Renal pelvis (tissue), 4 donors: ENCODE measurements around the gene SHANK1. TPM values are rescaled to one million over a fixed set of nuclear protein-coding genes. Genes with fewer than 3 reads are reported as not detected.

Source experiments
- DNase-seq: peaks from one replicate; pipeline ENCODE4 v3.0.0-alpha.2; 2013
- polyA plus RNA-seq, 3 donors: library from polyadenylated mRNA; unstranded; fragments of 120-200 nt; gene quantifications; one replicate each; pipeline ENCODE4 v1.2.1, GENCODE V29; 2013; ENCODE audit not compliant: insufficient read length in 3 of 3

SHANK1 gene
- polyA plus RNA-seq, 3 donors: 4.9 to 7.6 (median 6.5) TPM

DNA sequence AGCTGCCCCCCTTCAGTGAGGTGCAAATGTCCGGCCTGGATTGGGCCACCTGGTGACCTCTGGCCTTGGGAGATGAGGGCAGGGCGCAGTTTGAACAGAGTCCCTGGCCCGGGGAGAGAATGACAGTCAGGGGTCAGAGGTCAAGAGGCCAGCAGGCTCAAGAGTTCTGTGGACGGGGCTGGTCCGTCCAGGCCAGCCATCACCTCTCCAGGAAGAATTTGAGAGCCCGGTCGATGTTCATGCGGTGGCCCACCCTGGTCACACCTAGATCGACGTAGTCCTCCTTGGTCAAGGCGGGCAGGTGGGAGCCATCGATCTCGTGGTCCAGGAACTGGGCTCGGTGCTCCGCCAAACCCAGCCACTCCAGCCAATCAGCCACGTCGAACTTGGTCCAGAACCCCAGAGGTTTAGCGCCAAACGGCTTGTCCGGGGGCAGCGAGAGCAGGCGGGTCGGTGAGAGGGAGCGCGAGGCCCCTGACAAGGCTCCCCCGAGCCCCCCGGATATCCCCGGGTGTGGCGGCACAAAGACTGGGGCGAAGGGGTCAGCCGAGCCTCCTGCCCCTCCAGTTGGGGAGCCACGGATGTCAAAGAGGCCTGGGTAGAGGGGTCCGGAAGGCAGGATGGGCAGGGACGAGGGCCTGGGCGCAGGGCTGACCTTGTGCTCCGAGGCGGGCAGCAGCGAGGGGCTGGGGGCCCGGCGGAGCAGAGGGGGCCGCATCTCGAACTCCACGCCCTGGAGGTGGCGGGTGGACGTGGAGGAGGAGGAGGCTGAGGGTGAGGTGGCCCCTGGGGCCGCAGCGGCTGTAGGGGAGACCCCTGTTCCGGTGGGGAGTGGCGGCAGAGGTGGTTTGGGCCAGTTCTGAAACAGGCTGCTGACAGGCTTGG is 57.6 kb downstream of the SHANK1 start:
- no peak for DNase-seq

DNA sequence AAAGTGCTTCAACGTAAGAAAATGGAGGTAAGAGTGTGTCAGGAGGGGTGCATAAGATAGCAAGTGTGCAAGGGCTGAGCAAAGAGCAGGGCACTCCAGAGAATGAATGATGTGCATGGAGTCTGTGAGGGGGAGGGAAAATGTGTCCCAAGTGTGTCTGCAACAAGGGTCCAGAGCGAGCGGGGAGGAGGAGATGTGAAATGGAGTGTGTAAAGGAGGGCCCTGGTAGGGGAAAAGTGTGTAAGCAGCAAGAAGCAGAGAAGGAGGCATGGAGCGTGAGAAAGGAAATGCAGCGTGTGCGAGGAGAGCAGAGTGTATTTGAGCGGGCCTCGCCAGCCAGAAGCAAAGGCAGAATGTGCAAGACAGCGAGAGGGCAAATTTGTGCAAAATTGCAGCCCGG is 58.6 kb downstream of the SHANK1 start:
- no peak for DNase-seq

DNA sequence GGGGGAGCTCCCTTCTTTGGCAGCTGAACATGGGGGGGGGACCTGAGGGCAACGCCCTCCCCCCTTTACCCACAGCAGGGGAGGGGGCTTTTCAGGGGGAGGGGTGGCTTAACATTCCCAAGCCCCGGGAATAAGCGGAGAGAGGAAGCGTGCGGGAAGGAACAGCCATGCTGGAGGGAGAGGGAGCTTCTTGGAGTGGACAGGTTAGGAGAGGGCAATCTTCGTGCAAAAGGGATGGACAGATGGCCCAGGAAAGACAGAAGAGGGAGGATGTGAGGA is 59.6 kb downstream of the SHANK1 start:
- DNase-seq: no peak

DNA sequence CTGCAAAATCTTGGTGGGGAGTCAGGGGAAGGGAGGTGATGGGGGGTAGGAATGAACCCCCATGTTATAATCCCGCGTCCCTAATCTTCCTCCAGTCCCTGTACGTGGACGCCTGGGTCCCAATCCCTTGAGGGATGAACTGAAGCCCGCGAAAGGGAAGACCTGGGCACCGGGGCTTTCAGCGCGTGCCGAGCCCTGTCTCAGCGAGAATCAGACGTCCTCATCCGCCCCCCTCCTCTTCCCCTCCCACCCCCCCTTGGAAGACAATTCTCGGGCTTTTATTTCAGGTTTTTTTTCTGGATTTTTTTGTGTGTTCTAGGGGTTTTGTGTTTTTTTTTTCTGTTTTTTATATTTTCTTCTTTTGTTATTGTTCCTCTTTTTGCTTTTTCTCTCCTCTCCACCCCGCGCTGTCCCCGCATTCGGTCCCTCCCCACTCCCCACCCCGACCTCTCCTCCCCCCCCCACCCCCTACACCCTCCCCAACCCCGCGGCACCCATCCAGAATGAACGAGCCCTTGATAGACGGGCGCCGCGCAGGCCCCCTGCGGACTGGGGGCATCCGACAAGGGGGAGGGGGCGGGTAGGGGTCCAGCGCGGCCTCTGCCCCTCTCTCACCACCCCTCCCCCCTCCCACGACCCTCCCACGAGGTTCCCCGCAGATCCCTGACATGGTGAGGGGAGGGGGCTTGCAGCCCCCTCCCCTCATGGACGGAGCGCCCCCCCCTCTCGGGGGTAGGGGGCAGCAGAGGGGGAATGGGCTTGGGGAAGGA is 60.1 kb downstream of the SHANK1 start:
- DNase-seq: no peak

DNA sequence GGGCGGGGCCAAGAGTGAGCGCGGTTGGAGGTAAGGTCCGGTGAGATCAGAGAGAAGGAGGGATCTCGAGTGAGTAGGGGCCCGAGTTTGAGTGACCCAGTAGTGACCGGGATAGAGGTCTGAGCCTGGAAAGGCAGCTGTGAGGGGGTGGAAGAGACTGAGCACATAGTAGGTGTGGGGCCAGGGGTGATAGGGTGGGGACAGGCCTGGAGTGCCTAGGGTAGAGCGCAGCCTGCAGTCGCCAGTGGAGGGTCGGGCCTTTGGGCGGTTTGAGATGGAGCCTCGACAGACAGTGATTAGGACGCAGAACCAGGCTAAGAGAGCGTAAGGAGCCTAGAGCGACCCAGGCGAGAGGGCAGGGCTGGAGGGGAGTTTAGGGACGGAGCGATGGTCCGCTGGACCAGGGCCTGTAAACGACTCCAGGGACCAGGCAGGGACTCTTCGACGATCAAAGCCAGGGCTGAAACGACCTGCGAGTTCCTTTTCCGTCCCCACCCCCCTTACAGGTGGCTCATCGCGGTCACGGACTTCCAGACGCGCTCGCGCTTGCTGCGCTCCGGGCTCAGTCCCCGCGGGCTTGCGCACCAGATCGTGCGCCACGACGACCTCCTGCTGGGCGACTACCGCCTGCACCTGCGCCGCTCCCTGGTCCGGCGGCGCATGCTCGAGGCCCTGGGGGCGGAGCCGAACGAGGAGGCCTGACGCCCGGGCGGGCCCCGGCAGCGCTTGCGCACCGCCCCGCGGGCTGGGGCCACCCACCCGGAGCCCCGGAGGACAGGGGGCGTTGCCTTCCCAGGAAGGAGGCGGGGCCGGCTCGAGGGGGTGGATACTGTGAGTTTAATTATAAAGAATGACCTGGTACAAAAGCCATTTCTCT is 60.9 kb downstream of the SHANK1 start:
- DNase-seq: peak; percentile 90

DNA sequence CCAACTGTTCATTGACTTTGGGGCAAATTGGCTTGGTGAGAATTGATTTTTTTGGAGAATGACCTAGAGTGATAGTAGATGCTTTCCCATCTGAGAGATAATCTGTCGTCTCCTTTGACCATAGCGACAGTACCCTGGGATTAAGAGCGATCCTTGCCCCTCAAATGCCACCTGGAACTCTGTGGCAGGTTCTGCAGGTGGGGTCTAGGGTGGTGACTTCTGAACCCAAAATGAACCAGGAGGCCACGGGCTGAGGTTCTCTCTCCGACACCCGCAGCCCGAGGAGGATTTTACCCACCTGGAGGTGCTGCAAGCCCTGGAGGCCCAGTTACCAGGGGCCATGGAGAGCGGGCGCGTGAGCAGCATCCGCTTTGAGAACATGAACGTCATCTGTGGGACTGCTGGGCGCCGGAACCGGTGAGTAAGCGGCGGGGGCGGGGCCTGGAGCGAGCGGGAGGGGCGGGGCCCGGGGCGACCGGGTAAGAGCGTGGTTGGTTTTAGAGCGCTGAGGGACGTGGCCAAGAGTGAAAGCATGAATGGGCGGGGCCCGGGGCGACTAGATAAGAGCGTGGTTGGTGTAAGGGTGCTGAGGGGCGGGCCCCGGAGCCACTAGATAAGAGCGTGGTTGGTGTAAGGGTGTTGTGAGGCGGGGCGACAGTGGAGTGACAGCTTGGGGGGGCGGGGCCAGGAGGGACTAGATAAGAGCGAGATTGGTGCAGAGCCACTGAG is 61.7 kb downstream of the SHANK1 start:
- DNase-seq: peak; percentile 99

DNA sequence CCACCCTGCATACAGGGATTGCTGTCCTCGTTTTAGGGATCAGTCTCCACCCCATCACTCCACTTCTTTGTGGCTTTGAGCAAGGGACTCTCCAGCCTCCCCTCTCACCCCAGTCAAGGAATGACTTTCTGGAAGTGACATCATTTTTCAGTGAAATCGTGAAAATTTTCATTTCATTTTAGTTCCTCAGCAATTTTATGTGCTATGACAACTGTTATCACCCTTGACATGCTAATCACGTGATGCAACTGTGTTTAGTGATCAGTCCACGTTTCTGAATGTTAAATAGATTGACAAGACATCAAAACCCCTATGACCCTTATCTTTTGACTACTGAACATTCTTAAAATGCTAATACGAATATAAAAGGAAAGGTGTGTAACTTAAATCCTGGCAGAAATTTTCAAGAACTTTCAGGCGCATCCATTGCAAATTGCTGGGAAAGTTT is 62.4 kb downstream of the SHANK1 start:
- DNase-seq: no peak

DNA sequence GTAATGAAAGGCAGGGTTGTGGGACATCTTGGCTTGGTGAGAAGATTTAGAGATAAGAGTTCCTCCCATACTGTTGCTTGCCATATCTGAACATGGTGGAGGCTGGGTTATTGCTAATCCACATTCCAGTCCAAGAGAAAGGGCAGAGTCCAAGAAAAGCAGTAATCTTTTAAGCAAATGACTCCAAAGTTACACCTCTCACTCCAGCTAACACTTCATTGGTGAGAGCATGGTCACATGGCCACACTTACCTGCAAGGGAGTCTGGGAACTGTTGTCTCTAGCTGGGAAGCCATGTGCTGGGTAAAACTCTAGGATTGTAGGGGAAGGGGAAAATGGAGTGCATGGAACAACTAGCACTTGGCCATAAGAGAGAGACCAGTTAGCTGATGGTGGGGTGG is 64.7 kb downstream of the SHANK1 start:
- DNase-seq: no peak

DNA sequence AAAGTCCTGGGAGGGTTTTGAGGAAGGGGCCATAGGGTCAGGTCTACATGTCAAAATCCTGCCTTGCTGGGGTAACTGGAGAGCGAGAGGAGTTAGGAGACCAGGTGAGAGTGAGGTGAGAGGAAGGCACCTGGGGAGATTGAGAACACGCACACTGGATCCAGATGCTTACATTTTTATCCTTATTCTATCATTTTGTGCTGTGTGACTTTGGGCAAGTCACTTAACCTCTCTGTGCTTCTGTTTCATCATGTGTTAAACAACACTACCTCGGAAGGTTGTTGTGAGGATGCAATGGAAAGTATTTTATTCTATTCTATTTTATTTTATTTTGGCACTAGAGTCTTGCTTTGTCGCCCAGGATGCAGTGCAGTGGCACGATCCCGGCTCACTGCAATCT is 66.9 kb downstream of the SHANK1 start:
- no peak for DNase-seq

DNA sequence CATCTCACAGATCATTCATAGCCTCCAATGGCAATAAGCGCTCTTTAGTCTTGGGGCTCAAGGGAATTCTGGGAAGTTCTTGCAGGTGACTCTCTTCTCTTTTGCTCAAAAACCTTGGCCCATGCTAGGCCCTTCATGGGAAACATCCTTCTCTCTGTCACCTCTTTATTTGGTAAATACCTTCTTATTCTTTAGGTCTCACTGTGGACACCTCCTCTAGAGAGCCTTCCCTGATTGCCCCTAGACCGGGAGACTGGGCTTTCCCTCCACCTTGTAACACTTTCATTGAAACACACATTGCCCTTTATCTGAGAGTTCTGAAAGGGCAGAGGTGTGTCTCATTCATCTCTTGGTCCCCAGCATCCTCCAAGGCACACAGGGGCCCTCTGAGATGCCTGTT is 68.4 kb downstream of the SHANK1 start:
- DNase-seq: no peak

DNA sequence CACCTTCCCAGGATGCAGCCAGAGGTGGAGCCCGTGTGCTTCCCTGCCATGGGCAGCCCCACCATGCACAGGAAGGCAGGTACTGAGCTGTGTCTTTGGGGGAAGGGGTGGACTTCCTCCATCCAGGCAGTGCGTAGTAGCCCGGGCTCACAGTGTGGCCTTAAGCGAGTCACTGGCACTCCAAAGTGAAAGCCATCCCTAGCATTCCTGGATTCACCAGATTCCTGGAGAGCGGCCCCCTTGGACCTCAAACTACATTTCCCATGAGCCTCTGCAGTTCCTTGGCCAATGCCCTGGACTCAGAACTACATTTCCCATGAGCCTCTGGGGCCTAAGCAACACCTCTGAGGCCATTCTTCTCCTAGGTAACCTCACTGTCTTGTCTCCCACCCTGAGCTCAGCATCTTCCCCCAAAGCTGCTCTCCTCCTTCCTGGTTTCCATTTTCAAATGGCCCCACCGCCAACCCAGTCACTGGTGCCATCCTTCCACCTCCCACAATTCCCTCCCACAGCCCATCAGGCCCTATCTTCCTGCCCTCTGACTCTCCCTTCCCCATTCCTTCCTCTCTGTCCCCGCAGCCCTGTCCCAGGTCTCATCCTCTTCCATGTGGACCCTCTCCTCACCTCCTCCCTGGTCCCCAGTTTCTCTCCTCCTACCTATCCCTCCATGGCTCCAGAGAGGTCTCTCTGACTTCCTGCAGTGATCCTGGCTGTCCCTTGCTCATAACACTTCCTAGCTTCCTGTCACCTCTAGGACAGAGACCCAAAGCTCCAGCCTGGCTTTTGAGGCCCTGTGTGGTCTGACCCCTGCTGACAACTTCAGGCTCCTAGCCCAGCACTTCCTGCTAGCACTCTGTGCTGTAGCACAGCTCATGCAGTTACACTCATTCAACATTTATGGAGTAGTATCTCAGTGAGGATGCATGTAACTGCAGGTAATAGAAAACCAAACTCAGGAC is 69.9 kb downstream of the SHANK1 start, which contains the start of gene C19orf81:
Gene C19orf81 (plus strand): TSS at position 13 of the 959 bp plus-strand sequence. CDS start 0 bp downstream, at position 13.
- DNase-seq: no peak

DNA sequence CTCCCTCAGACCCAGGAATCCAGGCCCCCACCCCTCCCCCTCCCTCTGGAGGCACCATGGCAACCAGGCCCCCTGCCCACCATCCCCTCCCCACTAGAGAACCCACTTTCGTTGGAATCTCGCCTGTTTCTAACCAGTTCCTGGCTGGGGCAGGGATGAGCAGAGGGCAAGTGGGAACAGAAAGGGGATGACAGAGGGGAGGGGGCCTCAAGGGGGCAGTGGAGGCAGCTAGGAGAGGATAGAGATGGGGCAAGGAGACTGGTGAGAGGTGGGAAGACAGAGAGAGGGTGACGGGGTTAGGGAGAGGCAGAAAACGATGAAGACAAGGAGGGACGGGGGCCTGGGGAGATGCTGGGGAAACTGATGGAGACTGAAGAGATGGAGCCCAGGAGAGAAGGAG is 70.9 kb downstream of the SHANK1 start:
- no peak for DNase-seq

DNA sequence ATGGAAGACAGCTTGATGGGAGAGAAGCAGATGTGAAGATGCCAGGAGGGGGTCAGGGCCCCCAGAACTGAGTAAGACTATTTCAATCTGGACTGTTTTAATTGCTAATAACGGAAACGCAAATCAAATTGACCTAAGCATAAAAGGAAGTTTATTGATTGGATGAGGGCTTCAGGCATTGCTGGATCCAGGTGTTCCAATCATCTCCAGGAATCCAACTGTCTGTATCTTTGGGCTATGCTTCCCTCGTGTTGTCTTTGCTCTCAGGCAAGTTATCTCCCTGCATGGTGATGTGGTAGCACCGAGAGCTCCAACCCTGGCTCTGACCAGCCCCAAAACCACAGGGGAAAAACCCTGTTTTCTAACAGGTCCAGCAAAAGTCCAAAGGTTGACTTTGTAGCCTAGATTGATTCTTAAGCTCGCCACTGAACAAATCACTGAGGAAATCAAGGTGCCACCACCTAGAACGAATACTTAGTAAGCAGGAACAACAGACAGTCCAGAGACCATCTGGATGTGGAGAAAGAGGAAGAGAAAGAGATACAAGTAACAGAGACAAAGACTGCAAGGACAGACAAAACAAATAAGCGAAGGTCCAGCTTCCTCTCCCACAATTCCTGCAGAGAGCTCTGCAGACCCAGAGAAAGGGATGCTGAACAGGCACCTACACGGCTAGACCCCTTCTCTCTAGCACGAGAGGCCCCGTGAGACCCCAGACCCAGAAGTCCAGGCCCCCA is 71.6 kb downstream of the SHANK1 start:
- no peak for DNase-seq

DNA sequence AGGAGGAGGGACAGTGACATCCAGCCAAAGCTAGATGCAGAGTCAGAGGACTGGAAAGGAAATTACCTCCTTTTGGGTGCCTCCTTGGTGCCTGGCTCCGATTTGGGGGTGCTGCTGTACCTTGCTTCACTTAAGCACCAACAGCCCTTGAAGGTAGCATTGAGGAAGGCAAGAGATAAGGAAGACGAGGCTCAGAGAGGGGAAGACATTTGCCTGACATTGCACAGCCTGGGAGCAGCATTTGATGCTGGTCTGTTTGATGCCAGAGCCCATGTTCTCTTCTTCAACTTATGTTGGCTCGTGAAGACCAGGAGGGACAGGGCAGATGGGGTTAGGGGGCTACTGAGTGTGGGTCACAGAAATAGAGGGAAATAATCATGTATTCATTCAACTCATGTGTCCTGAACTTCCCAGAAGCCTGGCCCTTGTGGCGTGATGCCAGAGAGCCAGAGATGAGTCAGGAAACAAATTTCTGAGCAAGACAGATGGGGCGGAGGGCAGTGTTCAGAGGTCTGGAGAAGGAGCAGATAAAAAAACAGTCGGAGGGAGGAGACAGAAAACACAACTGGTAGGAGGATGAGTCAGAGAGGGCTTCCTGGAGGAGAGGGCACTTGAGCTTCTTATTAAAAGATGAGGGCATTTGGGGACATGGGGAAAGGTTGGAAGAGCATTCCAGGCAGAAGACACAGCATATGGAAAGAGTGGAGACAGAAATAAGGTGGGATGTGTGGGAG is 73.4 kb downstream of the SHANK1 start:
- no peak for DNase-seq

DNA sequence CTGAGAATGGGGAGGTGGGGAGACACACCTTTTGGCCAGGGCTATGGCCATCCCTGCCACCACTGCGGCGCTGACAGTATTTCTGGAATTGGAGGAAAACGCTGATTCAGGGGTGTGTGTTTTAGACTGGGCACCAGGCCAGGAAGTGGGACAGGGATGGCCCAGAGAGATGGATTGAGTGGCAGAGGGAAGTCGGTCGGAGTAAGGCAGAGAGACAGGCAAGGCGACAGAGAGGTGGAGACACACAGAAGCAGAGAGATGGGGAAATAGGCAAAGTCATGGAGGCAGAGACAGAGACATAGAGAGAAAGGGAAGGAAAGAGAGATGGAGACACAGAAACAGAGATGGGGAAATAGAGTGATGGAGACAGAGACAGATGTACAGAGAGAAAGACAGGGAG is 74.5 kb downstream of the SHANK1 start:
- no peak for DNase-seq

DNA sequence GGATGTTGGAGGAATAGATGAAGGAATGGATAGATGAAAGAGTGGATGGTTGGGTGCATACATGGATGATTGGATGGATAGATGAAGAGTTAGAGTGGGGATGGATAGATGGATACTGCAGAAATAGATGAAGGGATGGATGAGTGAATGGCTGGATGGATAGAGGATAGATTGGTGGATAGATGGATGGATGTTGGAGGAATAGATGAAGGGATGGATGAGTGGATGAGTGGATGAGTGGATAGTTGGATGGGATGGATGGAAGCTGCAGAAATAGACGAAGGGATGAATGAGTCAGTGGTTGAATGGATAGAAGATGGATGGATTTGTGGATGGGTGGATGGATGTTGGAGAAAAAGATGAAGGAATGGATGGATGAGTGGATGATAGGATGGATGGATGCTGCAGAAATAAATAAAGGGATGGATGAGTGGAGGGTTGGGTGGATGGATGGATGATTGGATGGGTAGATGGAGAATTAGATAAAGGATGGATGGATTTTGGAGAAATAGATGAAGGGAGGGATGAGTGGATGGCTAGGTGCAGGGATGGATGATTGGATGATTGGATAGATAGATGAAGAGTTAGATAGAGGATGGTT is 75.2 kb downstream of the SHANK1 start:
- no peak for DNase-seq

DNA sequence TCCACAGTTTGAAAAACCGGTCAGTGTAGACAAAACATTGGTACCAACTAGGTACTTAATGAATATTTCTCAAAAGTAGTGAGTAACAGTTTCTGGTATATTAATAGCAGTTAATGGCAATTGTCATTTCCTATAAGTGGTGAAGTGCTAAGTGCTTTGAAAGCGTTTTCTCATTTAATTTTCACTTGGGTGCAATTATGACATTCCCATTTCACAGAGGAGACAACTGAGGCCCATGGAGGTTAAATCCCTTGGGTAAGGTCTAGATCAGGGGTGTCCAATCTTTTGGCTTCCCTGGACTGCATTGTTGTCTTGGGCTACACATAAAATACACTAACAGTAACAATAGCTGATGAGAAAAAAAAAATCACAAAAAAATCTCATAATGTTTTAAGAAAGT is 79.2 kb downstream of the SHANK1 start:
- DNase-seq: no peak
